Measurements from ENCODE around the gene EIF1AY.
A peak's percentile ranks its signal among the peaks of the same experiment; 100 is the strongest.
"Not testable (repeated sequence)": the region's sequence is repeated elsewhere in the genome, so short reads cannot be mapped to it uniquely, and the experiment has no call there.

The EIF1AY gene, protein sequence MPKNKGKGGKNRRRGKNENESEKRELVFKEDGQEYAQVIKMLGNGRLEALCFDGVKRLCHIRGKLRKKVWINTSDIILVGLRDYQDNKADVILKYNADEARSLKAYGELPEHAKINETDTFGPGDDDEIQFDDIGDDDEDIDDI

DNA sequence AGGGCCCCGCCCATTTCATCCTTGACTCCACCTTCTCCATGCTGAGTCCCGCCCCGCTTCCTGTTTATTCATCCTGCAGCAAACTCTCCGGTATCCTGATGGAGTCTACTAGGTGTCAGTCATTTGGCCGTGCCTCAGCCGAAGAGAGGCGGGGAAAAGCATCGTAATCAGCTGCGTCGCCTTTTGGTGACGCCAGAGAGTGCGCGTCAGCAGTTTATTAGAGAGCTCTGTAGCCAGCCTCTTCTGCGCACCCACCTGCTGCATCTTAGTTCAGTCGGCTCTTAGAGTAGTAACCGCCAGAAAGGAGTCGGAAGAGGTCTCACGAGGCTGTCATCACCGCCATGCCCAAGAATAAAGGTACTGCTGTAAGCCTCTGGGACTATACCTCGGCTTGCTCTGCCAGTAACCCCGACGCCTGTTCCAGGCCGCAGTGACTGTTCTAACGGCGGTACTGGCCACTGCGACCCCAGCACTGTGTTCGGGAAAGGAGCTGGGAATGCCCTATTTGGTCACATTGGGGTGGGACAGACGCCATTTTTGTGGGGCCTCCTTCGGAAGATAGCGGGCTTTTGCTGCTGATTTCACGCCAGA lies at the start of gene EIF1AY:
Gene EIF1AY, plus strand, starts transcription at position 246 of the 591 bp plus-strand sequence. Its CDS starts 96 bp downstream, at position 342.
- peak; percentile 68 for DNase-seq

DNA sequence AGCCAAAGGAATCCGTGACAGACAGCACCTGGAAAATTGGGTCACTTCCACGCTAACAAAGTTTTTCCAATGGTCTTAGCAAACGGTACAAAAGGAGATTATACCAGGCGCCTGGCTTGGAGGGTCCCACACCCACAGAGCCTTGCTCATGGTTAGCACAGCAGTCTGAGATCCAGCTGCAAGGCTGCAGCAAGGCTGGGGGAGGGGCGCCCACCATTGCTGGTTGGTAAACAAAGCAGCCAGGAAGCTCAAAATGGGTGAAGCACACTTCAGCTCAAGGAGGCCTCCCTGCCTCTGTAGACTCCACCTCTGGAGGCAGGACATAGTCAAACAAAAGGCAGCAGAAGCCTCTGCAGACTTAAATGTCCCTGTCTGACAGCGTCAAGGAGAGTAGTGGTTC lies 47.1 kb upstream of the EIF1AY start:
- DNase-seq = no peak

DNA sequence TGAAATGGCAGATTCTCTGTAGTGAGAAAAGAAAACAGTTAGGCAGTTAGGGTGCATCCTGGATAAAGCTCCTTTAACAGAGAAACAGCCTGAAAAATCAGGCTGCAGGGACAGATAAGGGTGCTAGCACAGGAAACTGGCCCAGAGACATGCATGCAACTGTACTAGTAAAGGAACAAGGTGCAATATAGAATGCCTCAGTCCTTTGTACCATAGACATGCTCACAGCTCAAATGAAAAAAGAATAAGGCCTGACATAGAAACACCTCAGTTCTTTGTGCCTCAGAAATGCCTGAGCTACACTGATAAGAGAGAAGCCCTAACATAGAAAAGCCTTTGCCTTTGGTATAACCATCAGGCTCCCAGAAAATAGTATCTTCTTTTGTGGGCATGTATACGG lies 37.4 kb upstream of the EIF1AY start:
- DNase-seq = no peak

DNA sequence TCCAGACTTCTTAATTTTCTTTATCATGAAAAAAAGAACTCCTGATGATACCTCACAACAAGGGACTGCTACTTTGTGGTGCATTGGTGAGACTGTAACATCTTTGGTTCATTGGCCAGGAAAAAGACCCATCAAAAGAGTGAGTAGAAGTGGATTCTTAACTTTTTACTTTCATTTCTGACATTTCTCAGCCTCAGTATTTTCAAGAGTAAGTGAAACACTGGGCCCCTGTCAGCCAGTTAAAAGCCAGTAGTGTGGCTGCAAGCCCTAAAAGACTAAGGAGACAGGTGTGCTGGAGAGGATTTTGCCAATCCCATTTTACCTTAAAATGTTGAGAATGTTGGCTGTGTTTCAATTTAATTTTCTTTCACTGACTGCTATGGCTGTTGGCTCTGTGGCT lies 36.6 kb upstream of the EIF1AY start:
- DNase-seq = no peak

DNA sequence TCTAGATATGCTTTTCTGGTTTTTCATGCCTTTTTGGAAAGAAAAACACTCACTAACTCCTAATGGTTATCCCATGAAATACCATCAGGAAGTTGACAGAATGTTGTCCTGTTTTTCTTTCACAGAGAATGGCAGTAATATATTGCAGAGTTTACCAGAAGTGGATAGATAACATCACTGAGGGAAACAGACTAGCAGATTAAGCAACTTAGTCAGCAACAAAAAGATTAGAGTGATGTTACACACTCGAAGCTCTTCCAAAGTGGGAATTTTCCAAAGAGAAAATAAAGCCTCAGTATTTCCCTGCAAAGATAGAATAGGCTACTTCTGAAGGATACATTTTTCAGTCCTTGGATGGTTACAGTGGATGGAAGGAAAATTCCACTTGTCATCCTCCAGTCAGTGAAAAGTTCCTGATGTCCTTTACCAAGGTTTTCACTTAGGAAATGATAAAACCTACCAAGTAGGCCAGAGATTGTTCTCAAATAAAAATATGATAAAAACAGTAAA lies 31.1 kb upstream of the EIF1AY start:
- no peak for DNase-seq

DNA sequence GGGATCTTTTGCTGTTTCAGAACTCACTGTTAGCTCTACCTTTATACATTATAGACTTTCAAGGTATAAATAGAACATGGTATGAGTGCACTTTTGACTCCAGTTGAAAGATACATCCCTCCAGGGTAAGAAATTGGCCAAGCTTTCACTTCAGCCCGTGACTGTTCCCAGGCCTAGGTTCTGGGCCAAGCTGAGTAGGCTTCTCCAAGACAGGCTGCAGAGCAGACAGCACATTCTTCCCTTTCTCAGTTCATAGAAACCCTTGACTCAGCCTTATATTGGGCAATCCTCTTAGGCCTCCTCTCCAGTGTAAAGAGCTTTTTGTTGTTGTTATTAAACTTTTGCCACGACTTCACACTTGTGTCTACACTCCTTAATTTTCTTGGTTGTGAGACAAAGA lies 29.5 kb upstream of the EIF1AY start:
- no peak for DNase-seq

DNA sequence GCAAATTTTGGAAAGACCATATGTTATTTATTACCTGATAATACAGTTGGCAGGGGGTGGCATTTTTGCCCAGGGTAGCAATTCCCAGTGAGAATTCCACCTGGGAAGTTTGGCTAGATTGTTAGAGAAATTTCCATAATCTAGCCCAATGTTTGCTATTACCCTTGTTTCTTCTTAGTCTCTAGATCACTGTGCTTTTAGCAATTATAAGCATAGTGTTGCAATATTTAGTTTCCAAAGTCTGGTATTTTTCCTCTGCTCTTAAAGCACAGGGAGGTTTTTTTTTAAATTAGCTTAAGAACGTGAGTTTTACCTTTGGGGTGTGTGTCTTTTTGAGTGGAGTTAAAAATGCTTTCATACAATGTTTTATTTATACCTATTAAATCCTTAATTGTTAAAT lies 26.3 kb upstream of the EIF1AY start:
- no peak for DNase-seq

DNA sequence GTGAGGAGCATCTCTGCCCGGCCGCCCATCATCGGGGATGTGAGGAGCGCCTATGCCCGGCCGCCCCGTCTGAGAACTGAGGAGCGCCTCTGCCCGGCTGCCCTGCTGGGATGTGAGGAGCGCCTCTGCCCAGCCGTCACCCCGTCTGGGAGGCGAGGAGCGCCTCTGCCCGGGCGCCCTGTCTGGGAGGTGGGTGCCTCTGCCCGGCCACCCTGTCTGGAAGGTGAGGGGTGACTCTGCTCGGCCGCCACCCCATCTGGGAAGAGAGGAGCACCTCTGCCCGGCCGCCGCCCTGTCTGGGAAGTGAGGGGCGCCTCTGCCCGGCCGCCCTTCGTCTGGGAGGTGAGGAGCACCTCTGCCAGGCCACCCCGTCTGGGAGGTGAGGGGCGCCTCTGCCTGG lies 23.7 kb upstream of the EIF1AY start:
- no peak for DNase-seq

DNA sequence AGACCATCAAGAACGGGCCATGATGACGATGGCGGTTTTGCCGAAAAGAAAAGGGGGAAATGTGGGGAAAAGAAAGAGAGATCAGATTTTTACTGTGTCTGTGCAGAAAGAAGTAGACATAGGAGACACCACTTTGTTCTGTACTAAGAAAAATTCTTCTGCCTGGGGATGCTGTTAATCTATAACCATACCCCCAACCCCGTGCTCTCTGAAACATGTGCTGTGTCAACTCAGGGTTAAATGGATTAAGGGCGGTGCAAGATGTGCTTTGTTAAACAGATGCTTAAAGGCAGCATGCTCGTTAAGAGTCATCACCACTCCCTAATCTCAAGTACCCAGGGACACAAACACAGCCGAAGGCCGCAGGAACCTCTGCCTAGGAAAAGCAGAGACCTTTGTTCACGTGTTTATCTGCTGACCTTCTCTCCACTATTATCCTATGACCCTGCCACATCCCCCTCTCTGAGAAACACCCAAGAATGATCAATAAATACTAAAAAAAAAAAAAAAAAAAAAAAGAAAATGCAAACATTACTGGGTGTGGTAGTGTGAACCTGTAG lies 22.7 kb upstream of the EIF1AY start:
- DNase-seq = not testable (repeated sequence)

DNA sequence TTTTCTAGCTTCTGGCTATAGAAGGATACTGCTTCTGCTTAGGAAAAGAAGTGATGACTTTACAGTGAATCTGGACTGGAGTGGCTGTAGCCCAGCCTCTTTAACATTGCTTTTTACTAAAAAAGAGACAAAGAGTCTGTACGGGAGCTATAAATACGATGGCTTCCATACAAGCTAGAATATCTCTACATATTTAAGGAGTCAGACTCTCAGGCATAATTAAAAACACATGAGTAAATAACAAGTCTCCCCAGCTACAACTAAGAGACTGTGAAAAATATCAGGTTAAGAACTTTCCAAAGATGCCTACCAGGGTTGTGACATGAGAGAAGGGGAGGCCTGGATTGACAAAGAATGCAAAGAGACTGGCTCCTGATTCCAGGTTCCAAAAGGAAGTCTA lies 19.8 kb upstream of the EIF1AY start:
- DNase-seq = no peak

DNA sequence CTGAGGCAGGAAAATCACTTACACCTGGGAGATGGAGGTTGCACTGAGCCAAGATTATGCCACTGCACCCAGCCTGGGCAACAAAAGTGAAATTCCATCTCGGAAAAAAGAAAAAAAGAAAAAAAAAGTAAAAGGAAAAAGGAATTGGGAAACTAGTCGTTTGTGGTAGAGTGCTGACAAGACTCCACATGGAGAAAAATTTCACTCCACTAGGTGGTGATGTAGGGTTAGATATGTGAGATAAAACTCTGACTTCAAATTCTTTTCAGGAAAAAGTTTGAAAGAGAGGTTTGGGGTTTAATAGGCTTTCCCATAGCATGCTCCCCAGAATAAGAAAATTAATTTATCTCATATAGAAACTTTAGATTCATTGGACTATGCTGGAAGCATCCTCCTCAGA lies 16.9 kb upstream of the EIF1AY start:
- no peak for DNase-seq

DNA sequence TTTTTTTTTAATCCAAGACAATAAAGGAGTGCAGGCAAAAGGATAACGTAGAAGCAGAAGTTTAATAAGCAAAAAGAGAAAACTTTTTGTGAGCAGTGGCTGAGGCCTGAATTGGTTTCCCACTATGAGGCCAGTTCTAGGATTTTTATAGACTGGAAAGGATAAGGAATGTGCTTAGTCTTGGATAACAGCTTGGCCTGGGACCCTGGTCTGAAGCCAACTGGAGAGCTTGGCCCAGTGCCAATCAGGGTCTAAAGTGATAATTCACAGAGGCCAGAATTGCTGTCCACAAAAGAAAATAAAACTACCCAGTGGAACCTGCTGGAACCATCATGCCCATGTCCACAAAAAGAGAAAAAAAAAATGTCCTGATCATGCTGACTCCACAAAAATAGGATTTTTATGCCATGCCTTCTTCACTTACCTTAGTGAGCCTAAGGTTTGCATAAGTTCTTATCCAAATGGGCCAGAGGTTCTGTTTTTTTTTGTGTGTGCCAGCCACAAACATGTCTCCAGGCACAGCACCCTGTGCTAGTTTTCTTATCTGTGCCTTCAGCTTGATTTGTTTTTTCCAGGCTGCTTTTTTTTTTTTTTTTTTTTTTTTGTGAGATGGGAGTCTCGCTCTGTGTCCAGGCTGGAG lies 15.6 kb upstream of the EIF1AY start:
- DNase-seq = no peak

DNA sequence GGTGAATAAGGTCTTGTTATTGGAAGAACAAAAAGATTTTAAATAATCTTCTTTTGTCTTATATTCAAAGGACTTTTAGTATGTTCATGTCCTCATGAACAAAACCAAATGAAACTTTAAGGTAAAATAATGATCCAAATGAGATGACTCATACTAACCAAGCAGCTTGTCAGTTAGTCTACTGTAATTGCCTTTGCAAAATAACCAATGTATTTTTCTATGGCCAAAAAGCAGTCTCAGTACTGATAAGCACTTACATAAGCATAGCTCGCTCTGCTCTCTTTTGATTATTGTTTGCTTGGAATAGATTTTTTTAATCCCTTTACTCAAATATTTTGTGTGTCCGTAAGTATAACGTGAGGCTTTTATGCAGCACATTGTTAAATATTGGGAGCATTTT lies 4.3 kb upstream of the EIF1AY start:
- no peak for DNase-seq

DNA sequence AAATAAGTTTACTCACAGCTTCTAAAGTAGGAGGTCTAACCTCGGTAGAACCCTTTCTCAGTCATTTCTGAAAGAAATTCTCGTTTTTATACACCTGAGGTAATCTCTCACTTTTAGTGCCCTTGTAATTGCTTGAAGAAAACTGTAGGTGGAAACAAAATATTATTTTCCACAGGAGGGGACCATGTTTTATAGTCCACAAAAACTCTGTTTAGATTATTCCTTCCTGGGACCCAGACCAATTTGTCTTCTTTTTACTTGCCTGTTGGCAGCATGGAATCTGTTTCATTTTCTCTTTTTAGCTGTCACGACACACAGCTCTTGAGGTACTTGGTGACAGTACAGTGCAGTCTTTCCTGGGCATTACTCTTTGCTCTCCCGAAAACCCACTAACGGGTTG lies 930 bp downstream of the EIF1AY start:
- DNase-seq = no peak

DNA sequence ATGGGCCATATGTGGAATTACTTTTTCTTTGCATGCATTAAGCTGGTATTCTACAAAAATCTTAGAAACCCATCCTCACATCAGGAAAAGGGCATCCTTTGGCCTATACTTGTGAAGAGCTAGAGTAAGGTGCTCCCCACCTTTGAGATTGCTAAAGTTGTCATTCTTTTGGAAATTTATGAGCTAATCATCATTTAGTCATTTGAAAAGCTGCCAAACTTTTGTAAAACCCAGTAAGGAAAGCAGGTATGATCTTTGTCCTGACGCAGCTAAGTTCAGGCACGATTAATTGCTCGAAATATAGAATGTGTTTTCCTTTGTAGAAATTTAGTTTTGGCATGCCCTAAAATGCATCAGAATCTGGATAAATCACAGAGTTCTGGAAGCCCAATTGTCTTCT lies 2.6 kb downstream of the EIF1AY start:
- DNase-seq = no peak

DNA sequence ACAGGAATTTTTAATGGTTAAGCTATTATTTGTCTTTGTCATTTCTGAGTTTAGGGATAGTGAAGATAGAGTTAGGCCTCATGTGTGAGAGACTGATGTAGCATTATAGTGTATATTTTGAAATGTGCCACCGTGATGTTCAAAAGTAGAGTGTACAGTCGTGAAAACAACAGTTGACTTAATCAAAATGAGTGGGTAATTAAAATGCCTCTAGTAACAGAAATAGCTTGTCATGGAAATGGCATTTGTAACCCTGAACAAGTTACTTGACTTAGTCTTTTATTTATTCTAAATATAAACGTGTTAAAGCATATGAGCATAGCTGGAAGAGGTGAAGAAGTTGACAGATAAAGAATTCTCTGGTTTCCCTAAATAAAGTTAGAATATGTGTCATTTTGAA lies 6.1 kb downstream of the EIF1AY start:
- DNase-seq = no peak

DNA sequence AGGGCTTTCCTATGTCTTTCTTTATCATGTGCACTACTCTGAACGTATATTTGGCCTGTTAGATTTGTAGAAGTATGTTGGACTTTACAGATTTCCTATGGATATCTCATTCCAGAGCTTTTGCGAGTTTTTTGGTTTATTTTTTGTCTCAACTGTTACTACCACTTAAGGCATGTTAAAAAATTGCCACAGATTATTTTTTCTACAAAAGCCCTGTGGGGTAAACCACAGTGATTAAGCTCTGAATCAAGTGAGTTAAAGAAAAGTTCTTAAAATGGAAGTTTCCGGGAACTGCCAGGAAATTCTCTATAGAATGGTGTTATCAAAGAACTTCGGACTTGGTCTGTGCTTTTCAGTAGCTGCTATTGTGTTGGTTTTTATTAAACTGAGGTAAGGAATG lies 10.6 kb downstream of the EIF1AY start:
- DNase-seq = no peak
